ENCODE results near the gene PPP4R4.

DNA sequence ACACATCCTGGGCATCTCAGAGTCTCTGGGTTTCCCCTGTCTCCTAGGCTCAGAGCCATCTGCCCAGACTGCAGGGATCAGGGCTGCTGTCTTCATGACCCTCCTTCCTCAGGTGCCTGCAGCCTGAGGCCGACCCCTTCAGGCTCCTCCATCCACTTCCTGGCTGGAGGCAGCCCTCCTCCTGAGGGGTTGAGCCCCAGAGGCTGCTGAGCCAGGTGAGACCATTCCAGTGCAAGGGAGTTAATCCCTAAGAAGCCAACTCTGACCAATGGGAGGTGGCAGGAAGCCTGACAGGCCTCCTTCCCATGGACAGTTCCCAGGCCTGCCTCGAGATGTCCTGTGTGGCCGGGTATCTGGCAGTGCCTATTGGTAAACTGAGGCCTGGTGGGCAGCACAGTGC lies 8.4 kb upstream of the PPP4R4 start:
- TF ChIP-seq, protein P1, sequence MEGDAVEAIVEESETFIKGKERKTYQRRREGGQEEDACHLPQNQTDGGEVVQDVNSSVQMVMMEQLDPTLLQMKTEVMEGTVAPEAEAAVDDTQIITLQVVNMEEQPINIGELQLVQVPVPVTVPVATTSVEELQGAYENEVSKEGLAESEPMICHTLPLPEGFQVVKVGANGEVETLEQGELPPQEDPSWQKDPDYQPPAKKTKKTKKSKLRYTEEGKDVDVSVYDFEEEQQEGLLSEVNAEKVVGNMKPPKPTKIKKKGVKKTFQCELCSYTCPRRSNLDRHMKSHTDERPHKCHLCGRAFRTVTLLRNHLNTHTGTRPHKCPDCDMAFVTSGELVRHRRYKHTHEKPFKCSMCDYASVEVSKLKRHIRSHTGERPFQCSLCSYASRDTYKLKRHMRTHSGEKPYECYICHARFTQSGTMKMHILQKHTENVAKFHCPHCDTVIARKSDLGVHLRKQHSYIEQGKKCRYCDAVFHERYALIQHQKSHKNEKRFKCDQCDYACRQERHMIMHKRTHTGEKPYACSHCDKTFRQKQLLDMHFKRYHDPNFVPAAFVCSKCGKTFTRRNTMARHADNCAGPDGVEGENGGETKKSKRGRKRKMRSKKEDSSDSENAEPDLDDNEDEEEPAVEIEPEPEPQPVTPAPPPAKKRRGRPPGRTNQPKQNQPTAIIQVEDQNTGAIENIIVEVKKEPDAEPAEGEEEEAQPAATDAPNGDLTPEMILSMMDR (IDR thresholded peaks at IDR 0.05; ENCODE audit: low read depth, low read length), result no peak
- TF ChIP-seq EZH2phosphoT487 (IDR thresholded peaks at IDR 0.05; ENCODE audit: low read depth), result no peak

All from OCI-LY3 (cell line).